AG10803 (cell line): Measurements from ENCODE around the gene DYNC1I1.

ENCODE experiments used
- DNase-seq: peaks from one replicate; pipeline ENCODE4 v3.0.0; 2010; ENCODE audit warnings: low read depth
- H3K4me3 ChIP-seq: 2 replicates; pipeline ENCODE4 v1.5.1; 2011; ENCODE audit warnings: mild to moderate bottlenecking, low read length, control low read depth
- CTCF ChIP-seq: conservative IDR thresholded peaks from 2 replicates; pipeline ENCODE4 v1.5.1; 2011; ENCODE audit warnings: mild to moderate bottlenecking, low read length, control low read depth, inconsistent platforms

DYNC1I1 gene

GRCh38 chr7:95917634-95918033 is 145.3 kb downstream of the DYNC1I1 start:
- DNase-seq = no peak
- no peak for TF ChIP-seq CTCF

GRCh38 chr7:95919556-95919955 is 147.2 kb downstream of the DYNC1I1 start:
- peak; percentile 30 for TF ChIP-seq CTCF
- H3K4me3 ChIP-seq = no peak overlapping the region
- DNase-seq = no peak

More at GRCh38 chr7:95917634-95918033, 145.3 kb downstream of the DYNC1I1 start:
- no peak overlapping the region for H3K4me3 ChIP-seq

- DNase-seq = peak; percentile 39
- no peak for TF ChIP-seq CTCF
- no peak overlapping the region for H3K4me3 ChIP-seq
Observed at GRCh38 chr7:95921543-95921942, 149.2 kb downstream of the DYNC1I1 start.

GRCh38 chr7:95922191-95922590 is 149.8 kb downstream of the DYNC1I1 start:
- no peak for TF ChIP-seq CTCF
- peak; percentile 49 for DNase-seq

GRCh38 chr7:95925236-95925635 is 152.9 kb downstream of the DYNC1I1 start:
- TF ChIP-seq CTCF = no peak
- H3K4me3 ChIP-seq = no peak overlapping the region
- DNase-seq = no peak

More at GRCh38 chr7:95922191-95922590, 149.8 kb downstream of the DYNC1I1 start:
- H3K4me3 ChIP-seq = no peak overlapping the region; the same call in 1 of the 2 replicates

- no peak for DNase-seq
- no peak overlapping the region for H3K4me3 ChIP-seq
- no peak for TF ChIP-seq CTCF
Observed at GRCh38 chr7:95925971-95926370, 153.6 kb downstream of the DYNC1I1 start.

GRCh38 chr7:95927756-95928155 is 155.4 kb downstream of the DYNC1I1 start:
- no peak overlapping the region for H3K4me3 ChIP-seq
- DNase-seq = no peak
- no peak for TF ChIP-seq CTCF
